HCEC 1CT (cell line): ENCODE data around the gene ORMDL3.
"Not testable (repeated sequence)": the region's sequence is repeated elsewhere in the genome, so short reads cannot be mapped to it uniquely, and the experiment has no call there.

ENCODE experiments used
- DNase-seq: peaks from one replicate; pipeline ENCODE4 v3.0.0-alpha.2; 2017

The ORMDL3 gene

GRCh38 chr17:39923836-39924690 lies 3.3 kb downstream of the ORMDL3 start:
- DNase-seq: peak; percentile 16

GRCh38 chr17:39923230-39923629 lies 4.2 kb downstream of the ORMDL3 start:
- no peak for DNase-seq

GRCh38 chr17:39922006-39922405 lies 5.4 kb downstream of the ORMDL3 start:
- DNase-seq: no peak

GRCh38 chr17:39921323-39921722 lies 6.1 kb downstream of the ORMDL3 start:
- no peak for DNase-seq

GRCh38 chr17:39920218-39921210 lies 6.9 kb downstream of the ORMDL3 start:
- DNase-seq: no peak

- no peak for DNase-seq
Observed at GRCh38 chr17:39919087-39919683, 8.2 kb downstream of the ORMDL3 start.

- DNase-seq: no peak
Observed at GRCh38 chr17:39916918-39917317, 10.5 kb downstream of the ORMDL3 start.

- no peak for DNase-seq
Observed at GRCh38 chr17:39915559-39915958, 11.8 kb downstream of the ORMDL3 start.

- no peak for DNase-seq
Observed at GRCh38 chr17:39913989-39914388, 13.4 kb downstream of the ORMDL3 start.

- no peak for DNase-seq
Observed at GRCh38 chr17:39908789-39909352, 18.5 kb downstream of the ORMDL3 start.

- DNase-seq: no peak
Observed at GRCh38 chr17:39904990-39905288, 22.5 kb downstream of the ORMDL3 start.

GRCh38 chr17:39903158-39903884 lies 24.1 kb downstream of the ORMDL3 start:
- DNase-seq: no peak

GRCh38 chr17:39902027-39902426 lies 25.4 kb downstream of the ORMDL3 start:
- not testable (repeated sequence) for DNase-seq

GRCh38 chr17:39899215-39899614 lies 28.2 kb downstream of the ORMDL3 start:
- no peak for DNase-seq

GRCh38 chr17:39898088-39898487 lies 29.3 kb downstream of the ORMDL3 start:
- DNase-seq: no peak

- DNase-seq: no peak
Observed at GRCh38 chr17:39894681-39895376, 32.6 kb downstream of the ORMDL3 start.

- no peak for DNase-seq
Observed at GRCh38 chr17:39889200-39889599, 38.2 kb downstream of the ORMDL3 start.

- no peak for DNase-seq
Observed at GRCh38 chr17:39887078-39887477, 40.3 kb downstream of the ORMDL3 start.

GRCh38 chr17:39886102-39886501 lies 41.3 kb downstream of the ORMDL3 start:
- not testable (repeated sequence) for DNase-seq

- peak; percentile 25 for DNase-seq
Observed at GRCh38 chr17:39872751-39873150, 54.6 kb downstream of the ORMDL3 start.

- DNase-seq: no peak
Observed at GRCh38 chr17:39871801-39872200, 55.6 kb downstream of the ORMDL3 start.
